Astrocyte (in vitro differentiated cells and primary cell): ENCODE data around the gene IGF2R. TPM values are rescaled to one million over a fixed set of nuclear protein-coding genes. Genes with fewer than 3 reads are reported as not detected.

Experiments
- DNase-seq: peaks from one replicate; pipeline ENCODE4 v3.0.0-alpha.2; 2010; ENCODE audit warnings: low read depth
- FAIRE-seq: peaks from 2 replicates; lab custom pipeline; 2011; peaks lifted over from hg19 to GRCh38; lab: Jason Lieb, UNC
- H2AFZ ChIP-seq: 2 replicates; pipeline ENCODE4 v1.6.0; 2012; ENCODE audit warnings: low read depth, low read length, inconsistent platforms
- H3K27ac ChIP-seq: 2 replicates; pipeline ENCODE4 v1.5.1; 2011; ENCODE audit warnings: low read depth, low read length, inconsistent platforms
- H3K27me3 ChIP-seq: 2 replicates; pipeline ENCODE4 v1.6.0; 2011; ENCODE audit warnings: low read length, inconsistent platforms; ENCODE audit not compliant: insufficient read depth
- H3K36me3 ChIP-seq: 2 replicates; pipeline ENCODE4 v1.5.1; 2011; ENCODE audit warnings: low read length, inconsistent platforms; ENCODE audit not compliant: insufficient read depth
- H3K4me1 ChIP-seq: 2 replicates; pipeline ENCODE4 v1.5.1; 2011; ENCODE audit warnings: low read length, inconsistent platforms; ENCODE audit not compliant: insufficient read depth
- H3K4me2 ChIP-seq: 2 replicates; pipeline ENCODE4 v1.6.0; 2012; ENCODE audit warnings: low read length, inconsistent platforms
- H3K4me3 ChIP-seq: 2 replicates; pipeline ENCODE4 v1.5.1; 2011; ENCODE audit warnings: low read depth, mild to moderate bottlenecking, low read length, inconsistent platforms; ENCODE audit not compliant: insufficient read depth
- H3K79me2 ChIP-seq: 2 replicates; pipeline ENCODE4 v1.6.0; 2012; ENCODE audit warnings: mild to moderate bottlenecking, low read length, inconsistent platforms; ENCODE audit not compliant: insufficient read depth
- H3K9ac ChIP-seq: 2 replicates; pipeline ENCODE4 v1.6.0; 2012; ENCODE audit warnings: mild to moderate bottlenecking, low read length, inconsistent platforms
- H3K9me3 ChIP-seq: 2 replicates; pipeline ENCODE4 v1.5.1; 2012; ENCODE audit warnings: low read depth, mild to moderate bottlenecking, low read length, inconsistent platforms; ENCODE audit not compliant: insufficient read depth
- H4K20me1 ChIP-seq: 2 replicates; pipeline ENCODE4 v1.6.0; 2012; ENCODE audit warnings: low read length, inconsistent platforms; ENCODE audit not compliant: insufficient read depth
- H3K27ac Mint-ChIP-seq: one replicate; pipeline ENCODE4 v1.8.0; 2021; ENCODE audit warnings: mild to moderate bottlenecking, mixed read lengths; ENCODE audit not compliant: unreplicated experiment
- H3K27me3 Mint-ChIP-seq: one replicate; pipeline ENCODE4 v1.8.0; 2021; ENCODE audit warnings: low read depth, mixed read lengths; ENCODE audit not compliant: unreplicated experiment
- H3K36me3 Mint-ChIP-seq: one replicate; pipeline ENCODE4 v1.8.0; 2021; ENCODE audit warnings: low read depth, mixed read lengths; ENCODE audit not compliant: unreplicated experiment
- H3K4me1 Mint-ChIP-seq: one replicate; pipeline ENCODE4 v1.8.0; 2021; ENCODE audit warnings: low read depth, mixed read lengths; ENCODE audit not compliant: unreplicated experiment
- H3K4me3 Mint-ChIP-seq: one replicate; pipeline ENCODE4 v1.8.0; 2021; ENCODE audit warnings: mild to moderate bottlenecking, moderate library complexity, mixed read lengths; ENCODE audit not compliant: unreplicated experiment
- H3K9me3 Mint-ChIP-seq: one replicate; pipeline ENCODE4 v1.8.0; 2021; ENCODE audit warnings: mild to moderate bottlenecking, mixed read lengths; ENCODE audit not compliant: unreplicated experiment
- EZH2 ChIP-seq: IDR thresholded peaks from 2 replicates; pipeline ENCODE4 v1.6.1; 2012; ENCODE audit warnings: mild to moderate bottlenecking, low read length, inconsistent platforms; ENCODE audit not compliant: insufficient read depth
- total RNA-seq: library from RNA; stranded (reverse); gene quantifications from 2 replicates; pipeline ENCODE4 v1.2.1, GENCODE V29; 2021
- TF ChIP-seq, protein P1 (sequence below): IDR thresholded peaks from 2 replicates; pipeline ENCODE4 v1.5.1; 2011; ENCODE audit warnings: low read depth, mild to moderate bottlenecking, inconsistent platforms, low read length, moderate library complexity; ENCODE audit not compliant: insufficient read depth

The IGF2R gene
- total RNA-seq, 1 donor from 2014 or later = 173 TPM

- FAIRE-seq (no peak), DNase-seq (no peak)
- Histone ChIP-seq H3K27ac (no peak overlapping the region), H3K9me3 (no peaks in the 10 kb centered on the region), H3K27me3 (no peaks in the 10 kb centered on the region), H3K4me2 (no peak overlapping the region), H4K20me1 (peaks cover 35% of the 10 kb centered on the region), H3K4me1 (peaks cover 9% of the 10 kb centered on the region), H3K4me3 (no peak overlapping the region), H2AFZ (no peak overlapping the region), H3K9ac (no peak overlapping the region), H3K79me2 (peaks cover 5% of the 10 kb centered on the region), H3K36me3 (peaks cover 8% of the 10 kb centered on the region)
- Mint-ChIP-seq H3K27me3 (no peaks in the 10 kb centered on the region), H3K27ac (no peak overlapping the region), H3K4me1 (peaks cover 11% of the 10 kb centered on the region), H3K4me3 (no peak overlapping the region), H3K9me3 (no peaks in the 10 kb centered on the region), H3K36me3 (peaks cover 25% of the 10 kb centered on the region)
- TF ChIP-seq EZH2 = no peak
- TF ChIP-seq, protein P1, sequence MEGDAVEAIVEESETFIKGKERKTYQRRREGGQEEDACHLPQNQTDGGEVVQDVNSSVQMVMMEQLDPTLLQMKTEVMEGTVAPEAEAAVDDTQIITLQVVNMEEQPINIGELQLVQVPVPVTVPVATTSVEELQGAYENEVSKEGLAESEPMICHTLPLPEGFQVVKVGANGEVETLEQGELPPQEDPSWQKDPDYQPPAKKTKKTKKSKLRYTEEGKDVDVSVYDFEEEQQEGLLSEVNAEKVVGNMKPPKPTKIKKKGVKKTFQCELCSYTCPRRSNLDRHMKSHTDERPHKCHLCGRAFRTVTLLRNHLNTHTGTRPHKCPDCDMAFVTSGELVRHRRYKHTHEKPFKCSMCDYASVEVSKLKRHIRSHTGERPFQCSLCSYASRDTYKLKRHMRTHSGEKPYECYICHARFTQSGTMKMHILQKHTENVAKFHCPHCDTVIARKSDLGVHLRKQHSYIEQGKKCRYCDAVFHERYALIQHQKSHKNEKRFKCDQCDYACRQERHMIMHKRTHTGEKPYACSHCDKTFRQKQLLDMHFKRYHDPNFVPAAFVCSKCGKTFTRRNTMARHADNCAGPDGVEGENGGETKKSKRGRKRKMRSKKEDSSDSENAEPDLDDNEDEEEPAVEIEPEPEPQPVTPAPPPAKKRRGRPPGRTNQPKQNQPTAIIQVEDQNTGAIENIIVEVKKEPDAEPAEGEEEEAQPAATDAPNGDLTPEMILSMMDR = no peak
Observed at GRCh38 chr6:160014869-160015182, 45.9 kb downstream of the IGF2R start.

DNA sequence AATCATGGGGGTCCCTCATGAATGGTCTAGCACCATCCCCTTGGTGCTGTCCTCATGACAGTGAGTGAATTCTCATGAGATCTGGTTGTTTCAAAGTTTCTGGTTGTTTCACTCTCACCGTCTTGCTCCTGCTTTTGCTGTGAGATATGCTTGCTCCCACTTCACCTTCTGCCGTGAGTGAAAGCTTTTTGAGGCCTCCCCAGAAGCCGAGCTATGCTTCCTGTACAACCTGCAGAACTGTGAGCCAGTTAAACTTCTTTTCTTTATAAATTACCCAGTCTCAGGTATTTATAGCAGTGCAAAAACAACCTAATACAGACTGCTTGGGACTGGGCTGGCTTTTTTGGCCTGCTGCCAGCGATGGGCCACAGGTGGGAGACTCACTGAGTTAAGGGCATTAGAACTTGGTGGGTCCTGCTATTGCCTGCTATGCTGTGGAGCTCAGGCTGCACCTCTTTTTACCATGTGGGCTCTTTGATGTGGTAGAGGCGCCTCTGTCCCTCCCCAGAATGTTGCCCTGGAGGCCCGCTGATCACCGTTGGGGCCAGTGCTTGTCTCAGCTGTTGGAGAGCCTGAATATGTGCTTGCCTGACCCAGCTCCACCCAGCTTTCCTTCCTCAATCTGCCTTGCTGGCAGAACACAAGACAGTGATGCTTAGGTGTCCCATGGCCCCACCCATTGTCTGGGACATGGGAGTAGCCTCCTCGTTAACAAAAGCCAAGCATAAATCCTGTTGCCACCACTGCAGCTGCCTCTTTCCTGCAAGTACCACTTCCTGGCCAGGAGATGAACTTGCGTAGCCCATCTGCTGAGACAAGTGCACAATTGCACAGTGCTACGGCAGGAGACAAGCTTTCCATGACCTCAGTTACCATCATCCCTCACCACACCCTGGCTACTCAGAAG lies 47.1 kb downstream of the IGF2R start:
- DNase-seq (no peak), FAIRE-seq (no peak)
- H3K4me1 Mint-ChIP-seq = peaks cover 11% of the 10 kb centered on the region
- no peak overlapping the region for H2AFZ ChIP-seq
- peaks cover 5% of the 10 kb centered on the region for H3K79me2 ChIP-seq
- H3K36me3 ChIP-seq = peaks cover 7% of the 10 kb centered on the region
- no peak overlapping the region for H3K27ac Mint-ChIP-seq
- H3K27me3 Mint-ChIP-seq = no peaks in the 10 kb centered on the region
- no peak for TF ChIP-seq EZH2
- TF ChIP-seq, protein P1 = no peak
- no peaks in the 10 kb centered on the region for H3K9me3 Mint-ChIP-seq
- peaks cover 22% of the 10 kb centered on the region for H3K36me3 Mint-ChIP-seq
- H3K4me2 ChIP-seq = no peak overlapping the region
- peaks cover 9% of the 10 kb centered on the region for H3K4me1 ChIP-seq
- H3K9me3 ChIP-seq = no peaks in the 10 kb centered on the region
- H3K4me3 ChIP-seq = no peak overlapping the region
- H4K20me1 ChIP-seq = peaks cover 28% of the 10 kb centered on the region
- no peak overlapping the region for H3K9ac ChIP-seq
- H3K27me3 ChIP-seq = no peaks in the 10 kb centered on the region
- no peak overlapping the region for H3K4me3 Mint-ChIP-seq
- H3K27ac ChIP-seq = no peak overlapping the region

DNA sequence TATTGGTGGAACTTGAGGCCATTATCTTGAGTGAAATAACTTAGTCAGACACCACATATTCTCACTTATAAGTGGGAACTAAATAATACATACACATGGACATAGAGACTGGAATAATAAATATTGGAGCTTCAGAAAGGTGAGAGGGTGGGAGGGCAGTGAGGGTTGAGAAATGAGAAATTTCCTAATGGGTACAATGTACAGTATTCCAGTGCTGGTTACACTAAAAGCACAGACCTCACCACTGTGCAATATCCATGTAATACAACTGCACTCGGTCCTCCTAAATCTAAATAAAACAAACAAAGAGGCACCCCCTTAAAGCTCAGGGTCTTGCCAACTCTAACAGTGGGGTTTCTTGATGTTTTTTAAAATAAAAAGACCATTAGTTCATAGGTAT lies 53.2 kb downstream of the IGF2R start:
- no peaks in the 10 kb centered on the region for H3K27me3 ChIP-seq
- DNase-seq = no peak
- FAIRE-seq = no peak
- H3K79me2 ChIP-seq = no peaks in the 10 kb centered on the region
- no peaks in the 10 kb centered on the region for H3K27me3 Mint-ChIP-seq
- H3K4me3 Mint-ChIP-seq = no peak overlapping the region
- TF ChIP-seq, protein P1 = no peak
- TF ChIP-seq EZH2 = no peak
- no peak overlapping the region for H2AFZ ChIP-seq
- no peak overlapping the region for H3K4me3 ChIP-seq
- peaks cover 18% of the 10 kb centered on the region for H3K36me3 ChIP-seq
- no peak overlapping the region for H3K9ac ChIP-seq
- no peak overlapping the region for H3K4me2 ChIP-seq
- H3K9me3 ChIP-seq = no peaks in the 10 kb centered on the region
- peaks cover 1% of the 10 kb centered on the region for H3K4me1 Mint-ChIP-seq
- peaks cover 6% of the 10 kb centered on the region for H3K36me3 Mint-ChIP-seq
- H3K9me3 Mint-ChIP-seq = no peaks in the 10 kb centered on the region
- H3K4me1 ChIP-seq = no peaks in the 10 kb centered on the region
- H4K20me1 ChIP-seq = peaks cover 12% of the 10 kb centered on the region
- H3K27ac Mint-ChIP-seq = no peak overlapping the region
- H3K27ac ChIP-seq = no peak overlapping the region
